ENCODE results near the gene SLC50A1.
"Not testable (repeated sequence)": the region's sequence is repeated elsewhere in the genome, so short reads cannot be mapped to it uniquely, and the experiment has no call there.

The SLC50A1 gene

GRCh38 chr1:155137154-155137949 lies 1.7 kb downstream of the SLC50A1 start:
- no peak for DNase-seq

DNA sequence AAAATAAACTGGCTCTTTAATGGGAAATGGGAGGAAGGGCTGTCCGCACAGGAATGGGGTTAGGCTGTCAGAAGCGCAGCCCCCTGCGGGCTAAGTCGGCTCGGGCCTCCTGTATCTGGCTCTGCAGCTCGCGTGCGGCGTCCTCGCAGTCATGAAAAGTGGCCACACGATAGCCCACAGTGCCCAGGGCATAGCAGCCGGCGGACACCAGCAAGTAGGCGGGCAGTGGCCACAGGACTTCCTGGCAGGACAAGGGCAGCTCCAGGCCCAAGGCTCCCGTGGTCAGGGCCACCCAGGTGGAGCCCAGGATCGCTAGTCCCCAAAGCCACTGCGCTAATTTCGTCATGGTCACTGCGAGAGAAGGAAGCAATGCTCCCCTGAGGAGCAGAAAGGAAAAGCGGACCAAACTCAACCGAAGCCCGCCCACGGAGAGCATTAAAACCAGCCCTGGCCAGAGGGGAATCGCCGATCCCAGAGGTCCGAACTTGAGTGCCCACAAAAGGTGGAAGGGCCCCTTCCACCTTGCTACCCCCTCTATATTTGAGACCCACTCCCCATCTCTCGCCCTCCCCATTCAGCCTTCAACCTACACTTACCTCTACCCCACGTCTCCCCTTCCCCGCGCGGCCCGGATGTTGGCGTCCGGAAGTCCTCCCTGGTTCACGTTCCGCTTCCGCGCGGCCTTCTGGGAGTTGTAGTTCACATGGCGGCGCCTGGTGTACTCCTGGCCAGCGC lies 4.4 kb downstream of the SLC50A1 start, which contains the start of gene DPM3:
DPM3 (minus strand) TSS at position 637 of the 735 bp plus-strand sequence; CDS start at position 346, 291 bp downstream.
- peak; percentile 66 for DNase-seq

DNA sequence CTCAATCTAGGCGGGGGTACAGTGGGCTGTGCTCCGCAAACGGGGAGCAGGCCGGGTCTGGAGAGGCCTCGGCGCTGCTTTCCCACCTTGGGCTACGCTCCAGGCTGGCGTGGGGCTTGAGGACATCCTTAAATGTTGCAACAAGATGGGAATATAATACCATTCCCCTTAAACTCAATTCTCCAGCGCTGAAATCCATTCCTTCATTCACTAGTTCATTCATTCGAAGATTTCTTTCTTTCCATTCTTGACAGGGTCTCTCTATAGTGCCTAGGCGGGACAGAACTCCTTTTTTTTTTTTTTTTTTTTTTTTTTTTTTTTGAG lies 4.9 kb downstream of the SLC50A1 start:
- no peak for DNase-seq

DNA sequence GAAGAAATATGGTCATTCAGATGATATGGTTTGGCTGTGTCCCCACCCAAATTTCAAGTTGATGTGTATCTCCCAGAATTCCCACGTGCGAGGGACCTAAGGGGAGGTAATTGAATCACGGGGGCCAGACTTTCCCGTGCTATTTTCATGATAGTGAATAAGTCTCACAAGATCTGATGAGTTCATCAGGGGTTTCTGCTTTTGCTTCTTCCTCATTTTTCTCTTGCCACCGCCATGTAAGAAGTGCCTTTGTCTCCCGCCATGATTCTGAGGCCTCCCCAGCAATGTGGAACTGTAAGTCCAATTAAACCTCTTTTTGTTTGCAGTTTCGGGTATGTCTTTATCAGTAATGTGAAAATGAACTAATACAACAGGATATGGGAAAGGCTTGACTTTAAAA lies 6.1 kb downstream of the SLC50A1 start:
- no peak for DNase-seq

DNA sequence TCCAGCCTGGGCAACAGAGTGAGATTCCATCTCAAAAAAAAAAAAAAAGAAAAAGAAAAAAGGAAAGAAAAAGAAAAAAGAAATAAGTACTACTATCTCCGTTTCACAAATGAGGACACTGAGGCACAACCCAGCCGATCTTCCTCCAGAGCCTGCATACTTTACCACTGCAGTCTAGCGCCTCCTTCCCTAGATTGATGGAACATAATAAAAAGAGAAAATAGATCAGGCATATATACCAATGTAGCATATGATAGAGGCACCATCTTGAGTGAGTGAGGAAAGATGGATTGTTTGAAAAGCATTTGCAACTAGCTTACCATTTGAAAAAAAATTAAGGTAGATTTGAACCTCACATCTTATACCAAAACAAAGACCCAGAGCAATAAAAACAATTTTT lies 9.8 kb downstream of the SLC50A1 start:
- no peak for DNase-seq

- DNase-seq, result not testable (repeated sequence)
These were observed 20.5 kb downstream of the SLC50A1 start for GRCh38 chr1:155155996-155156643.

GRCh38 chr1:155158991-155159390 lies 23.3 kb downstream of the SLC50A1 start:
- DNase-seq, result no peak

GRCh38 chr1:155160128-155160527 lies 24.5 kb downstream of the SLC50A1 start:
- no peak for DNase-seq

DNA sequence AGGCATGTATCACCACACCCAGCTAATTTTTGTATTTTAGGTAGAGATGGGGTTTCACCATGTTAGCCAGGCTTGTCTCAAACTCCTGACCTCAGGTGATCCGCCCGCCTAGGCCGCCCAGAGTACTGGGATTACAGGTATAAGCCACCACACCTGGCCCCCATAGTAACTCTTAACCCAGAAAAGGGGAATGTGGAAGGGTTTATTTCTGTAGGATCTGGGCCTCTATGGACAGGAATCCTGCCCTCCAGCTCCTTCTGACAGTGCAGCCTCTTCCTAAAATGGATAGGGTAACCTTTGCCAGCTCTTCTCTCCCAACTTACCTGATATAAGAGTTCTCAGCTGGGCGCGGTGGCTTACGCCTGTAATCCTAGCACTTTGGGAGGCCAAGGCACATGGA lies 27.0 kb downstream of the SLC50A1 start:
- DNase-seq, result not testable (repeated sequence)

DNA sequence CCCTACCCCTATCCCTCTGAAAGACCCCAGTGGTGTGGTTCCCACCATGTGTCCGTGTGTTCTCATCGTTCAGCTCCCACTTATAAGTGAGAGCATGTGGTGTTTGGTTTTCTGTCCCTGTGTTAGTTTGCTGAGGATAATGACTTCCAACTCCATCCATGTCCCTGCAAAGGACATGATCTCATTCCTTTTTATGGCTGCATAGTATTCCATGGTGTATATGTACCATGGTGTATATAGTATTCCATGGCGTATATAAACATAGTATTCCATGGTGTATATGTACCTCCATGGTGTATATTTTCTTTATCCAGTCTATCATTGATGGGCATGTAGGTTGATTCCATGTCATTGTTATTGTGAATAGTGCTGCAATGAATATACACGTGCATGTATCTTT lies 28.1 kb downstream of the SLC50A1 start:
- not testable (repeated sequence) for DNase-seq

DNA sequence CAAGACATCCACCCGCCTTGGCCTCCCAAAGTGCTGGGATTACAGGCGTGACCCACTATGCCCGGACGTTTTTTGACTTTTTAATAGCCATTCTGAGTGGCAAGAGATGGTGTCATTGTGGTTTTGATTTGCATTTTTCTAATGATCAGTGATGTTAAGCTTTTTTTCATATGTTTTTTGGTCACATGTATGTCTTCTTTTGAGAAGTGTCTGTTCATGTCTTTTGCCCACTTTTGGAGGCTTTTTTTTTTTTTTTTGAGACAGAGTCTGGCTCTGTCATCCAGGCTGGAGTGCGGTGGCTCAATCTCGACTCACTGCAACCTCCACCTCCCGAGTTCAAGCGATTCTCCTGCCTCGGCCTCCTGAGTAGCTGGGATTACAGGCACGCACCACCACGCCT lies 29.0 kb downstream of the SLC50A1 start:
- not testable (repeated sequence) for DNase-seq

DNA sequence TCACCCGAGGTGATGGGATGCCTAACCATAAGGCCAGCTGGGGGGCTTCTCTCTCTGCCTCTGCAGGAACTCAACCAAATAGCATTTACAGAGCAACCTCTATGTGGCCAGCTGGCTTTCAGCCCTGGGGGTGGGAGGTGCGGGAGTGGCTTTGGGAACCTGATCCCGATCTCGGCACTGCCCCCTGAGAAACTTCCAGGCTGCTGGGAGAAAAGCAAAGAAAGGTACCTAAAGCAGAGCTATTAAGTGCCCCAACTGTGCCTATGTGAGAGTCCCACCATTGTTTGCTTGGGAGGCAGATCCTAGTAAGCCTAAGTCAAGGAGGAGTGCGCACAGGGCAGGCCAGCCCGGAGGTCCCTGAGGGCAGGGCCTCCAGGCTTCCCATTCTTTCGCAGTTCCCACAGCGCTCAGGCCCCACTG lies 30.4 kb downstream of the SLC50A1 start:
- no peak for DNase-seq

DNA sequence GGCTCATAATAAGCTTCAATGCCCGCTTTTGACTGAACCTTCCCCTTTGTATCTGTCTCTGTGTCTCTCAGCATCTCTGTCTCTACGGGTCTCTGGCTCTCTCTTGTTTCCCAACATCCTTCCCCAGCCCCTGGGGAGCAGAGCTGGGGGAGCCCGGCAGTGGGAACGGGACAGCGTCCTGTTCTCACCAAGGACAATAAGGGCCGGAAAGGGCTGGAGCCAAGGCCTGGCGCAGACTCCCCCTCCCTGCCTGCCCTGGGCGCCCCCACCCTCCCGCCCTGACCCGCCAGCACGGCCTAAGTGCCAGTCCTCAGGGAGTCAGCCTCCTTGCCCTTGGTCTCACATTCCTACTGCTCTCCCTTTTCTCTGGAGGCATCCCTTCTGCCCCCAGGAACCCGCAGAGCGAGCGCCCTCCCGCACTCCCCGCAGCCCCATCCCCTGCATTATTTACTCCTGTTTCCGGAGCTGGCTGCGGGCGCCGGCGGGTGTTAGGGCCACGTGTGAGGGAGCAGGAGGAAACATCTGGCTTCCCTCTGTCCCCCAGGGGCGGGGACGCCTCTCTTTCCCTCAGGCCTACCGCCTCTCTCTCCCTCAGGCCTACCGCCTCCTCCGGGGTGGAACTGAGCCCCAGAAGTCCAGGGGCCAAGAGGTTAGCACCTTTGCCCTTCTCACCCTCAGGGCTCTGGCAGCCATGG lies 31.0 kb downstream of the SLC50A1 start:
- DNase-seq, result peak; percentile 83

DNA sequence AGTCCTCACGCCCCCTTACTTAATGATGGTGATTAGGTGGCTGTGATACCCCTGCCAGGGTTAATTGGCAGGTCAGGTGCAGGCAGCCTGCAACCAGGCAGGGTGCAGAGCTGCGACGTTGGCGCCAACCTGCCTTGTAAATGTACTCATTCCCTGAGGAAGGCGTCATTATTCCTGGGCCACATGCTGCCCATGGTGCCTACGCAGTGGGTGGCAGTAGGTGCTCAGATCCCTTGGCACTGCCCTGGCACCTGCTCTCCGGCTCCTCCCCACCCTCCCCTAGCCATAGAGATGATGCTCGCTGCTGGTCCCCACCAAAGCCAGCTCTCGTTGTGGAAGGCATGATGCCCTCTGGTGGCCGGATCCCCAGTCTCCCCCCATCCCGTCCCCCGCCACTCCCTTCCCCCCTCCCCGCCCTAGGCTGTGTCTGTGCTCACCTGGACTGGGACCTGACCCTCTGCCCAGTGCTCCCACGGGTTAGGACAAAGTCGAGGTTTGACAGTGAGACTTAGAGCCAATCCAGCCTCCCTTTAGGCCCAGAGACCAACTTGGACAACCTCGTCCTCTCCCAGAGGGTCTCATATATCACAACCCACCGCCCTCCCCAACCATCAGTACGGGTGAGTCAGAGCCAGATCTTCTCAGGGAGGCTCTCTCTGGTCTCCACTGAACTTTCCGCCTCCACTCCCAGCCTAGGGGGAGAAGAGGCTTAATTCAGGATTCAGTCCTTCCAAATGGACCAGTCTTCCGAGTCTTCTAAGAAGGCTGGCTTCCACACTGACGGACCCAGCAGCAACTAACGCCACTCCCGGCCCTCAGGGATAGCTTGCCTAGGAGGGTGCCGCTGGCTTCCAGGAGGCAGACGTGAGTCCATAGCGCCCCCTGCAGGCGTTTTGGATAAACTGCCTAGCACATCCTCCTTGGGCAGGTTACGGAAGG lies 31.8 kb downstream of the SLC50A1 start:
- peak; percentile 83 for DNase-seq

DNA sequence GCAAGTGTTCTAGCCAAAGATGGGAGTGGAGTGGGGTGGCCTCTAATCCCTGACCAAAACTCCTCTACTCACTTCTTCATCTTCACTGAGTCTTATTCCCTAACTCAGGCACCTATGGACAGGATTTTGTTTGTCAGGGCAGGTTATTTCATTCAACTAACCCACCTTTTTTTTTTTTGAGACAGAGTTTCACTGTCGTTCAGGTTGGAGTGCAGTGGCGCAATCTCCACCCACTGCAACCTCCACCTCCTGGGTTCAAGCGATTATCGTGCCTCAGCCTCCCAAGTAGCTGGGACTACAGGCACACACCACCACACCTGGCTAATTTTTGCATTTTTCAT lies 32.4 kb downstream of the SLC50A1 start:
- DNase-seq, result not testable (repeated sequence)

DNA sequence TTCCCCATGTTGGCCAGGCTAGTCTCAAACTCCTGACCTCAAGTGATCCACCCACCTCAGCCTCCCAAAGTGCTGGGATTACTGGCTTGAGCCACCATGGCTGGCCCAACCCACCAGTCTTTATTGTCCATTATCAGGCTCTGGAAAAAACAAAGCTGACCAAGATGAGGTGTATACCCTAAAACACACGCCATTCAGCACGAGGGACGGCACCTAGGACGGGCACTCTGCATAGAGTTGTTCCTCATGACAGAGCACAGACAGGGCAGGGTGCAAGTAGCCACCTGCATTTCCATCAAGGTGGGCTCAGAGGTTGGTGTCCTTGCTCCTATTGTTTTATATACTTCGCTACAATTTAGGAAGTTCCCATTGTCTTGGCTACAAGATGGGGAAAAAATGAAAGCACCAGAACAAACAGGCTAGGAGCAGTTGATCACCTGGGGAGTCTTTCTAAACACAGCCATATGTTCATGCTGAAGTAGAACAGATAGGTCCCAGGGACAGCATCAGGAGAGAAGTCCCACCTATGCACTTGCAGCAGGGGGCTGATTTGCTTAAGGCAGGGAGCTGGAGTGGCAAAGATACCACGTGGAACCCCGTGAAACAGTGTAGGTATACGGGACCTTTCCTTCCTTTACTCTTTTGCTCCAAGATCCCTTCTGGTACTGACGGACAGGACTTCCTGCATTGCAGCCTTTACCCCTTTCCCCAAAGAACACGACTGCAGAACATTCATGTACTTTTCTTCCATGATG lies 33.0 kb downstream of the SLC50A1 start:
- no peak for DNase-seq

GRCh38 chr1:155169541-155169940 lies 33.9 kb downstream of the SLC50A1 start:
- DNase-seq, result no peak

GRCh38 chr1:155170101-155170785 lies 34.6 kb downstream of the SLC50A1 start:
- DNase-seq, result no peak

DNA sequence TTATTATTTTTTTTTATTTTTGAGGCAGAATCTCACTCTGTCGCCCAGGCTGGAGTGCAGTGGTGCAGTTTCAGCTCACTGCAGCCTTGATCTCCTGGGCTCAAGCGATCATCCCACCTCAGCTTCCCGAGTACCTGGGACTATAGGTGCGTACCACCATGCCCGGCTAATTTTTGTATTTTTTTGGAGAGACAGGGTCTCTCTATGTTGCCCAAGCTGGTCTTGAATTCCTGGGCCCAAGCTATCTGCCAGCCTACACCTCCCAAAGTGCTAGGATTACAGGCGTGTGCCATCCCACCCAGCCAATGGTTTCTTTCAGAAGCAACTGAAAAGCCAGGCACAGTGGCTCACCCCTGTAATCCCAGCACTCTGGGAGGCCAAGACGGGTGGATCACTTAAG lies 35.2 kb downstream of the SLC50A1 start:
- DNase-seq, result no peak

DNA sequence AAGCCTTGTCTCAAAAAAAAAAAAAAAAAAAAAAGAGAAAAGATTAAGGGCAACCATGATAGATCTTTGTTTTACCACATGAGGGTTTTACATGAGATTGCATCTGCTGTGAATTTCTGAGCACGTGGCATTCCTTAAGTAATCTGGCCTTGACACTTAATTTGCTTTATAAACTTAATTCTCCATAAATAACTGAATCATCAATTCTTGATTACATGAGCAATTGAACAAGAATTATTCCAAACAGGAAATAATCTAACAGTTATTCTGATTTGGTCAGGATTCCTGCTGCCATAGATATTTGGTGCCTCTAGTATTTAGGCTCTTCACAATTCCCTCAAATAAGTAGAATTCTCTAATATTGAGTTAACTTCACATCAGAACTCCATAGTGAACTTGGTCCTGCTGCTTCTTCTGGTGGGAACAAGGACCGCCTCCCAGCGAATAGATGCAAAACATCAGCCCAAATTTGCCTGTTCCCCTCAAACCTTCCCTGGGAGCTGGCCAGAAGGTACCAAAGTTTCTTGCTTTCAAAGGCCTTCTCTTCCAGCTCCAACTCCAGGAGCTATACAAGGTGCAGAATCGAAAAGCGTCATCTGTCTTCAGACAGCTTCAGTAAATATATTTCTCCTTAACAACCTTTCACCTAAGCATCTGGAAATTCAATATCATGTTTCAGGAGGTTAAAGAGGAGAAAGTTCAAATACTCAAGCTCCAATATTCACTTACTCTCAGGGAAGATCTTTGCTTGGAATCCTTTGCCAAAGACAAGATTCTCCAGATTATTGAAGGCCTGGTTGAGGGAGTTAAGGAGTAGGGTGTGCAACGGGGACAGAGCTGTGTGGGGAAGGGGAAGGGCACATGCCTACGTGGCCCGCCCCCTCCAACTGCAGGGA lies 36.4 kb downstream of the SLC50A1 start:
- DNase-seq, result no peak
